ENCODE measurements around the gene GPC2. TPM values are rescaled to one million over a fixed set of nuclear protein-coding genes. Genes with fewer than 3 reads are reported as not detected.

GPC2 gene
- total RNA-seq, 1 experiment from 2014 or later = 1.9 TPM

GRCh38 chr7:100128637-100128963 lies 48.6 kb downstream of the GPC2 start:
- Histone ChIP-seq H3K9me3 (ENCODE audit: low read length) (no peaks in the 10 kb centered on the region), H3K4me3 (ENCODE audit: low read length) (no peak overlapping the region), H3K9ac (ENCODE audit: low read length) (peak overlapping the region; percentile 90; the same call in 1 of the 2 replicates), H3K36me3 (ENCODE audit: insufficient read depth, low read length) (no peaks in the 10 kb centered on the region), H3K9me2 (replicated peaks; ENCODE audit: insufficient read depth, low read length) (no peaks in the 10 kb centered on the region), H2AFZ (ENCODE audit: low read length) (no peak overlapping the region), H3K4me2 (ENCODE audit: low read depth, low read length, poor library complexity, severe bottlenecking) (no peak overlapping the region), H3K79me2 (ENCODE audit: low read length) (peaks cover 18% of the 10 kb centered on the region), H4K20me1 (ENCODE audit: insufficient read depth, low read depth, low read length) (no peaks in the 10 kb centered on the region), H3K27ac (ENCODE audit: low read length) (no peak overlapping the region), H3K27me3 (ENCODE audit: low read length) (no peaks in the 10 kb centered on the region), H3K4me1 (ENCODE audit: low read length) (peaks cover 31% of the 10 kb centered on the region)
- DNase-seq = no peak

- Histone ChIP-seq H3K27me3 (ENCODE audit: low read length) (no peaks in the 10 kb centered on the region), H4K20me1 (ENCODE audit: insufficient read depth, low read depth, low read length) (no peaks in the 10 kb centered on the region), H3K4me3 (ENCODE audit: low read length) (peak overlapping the region; percentile 80), H3K9me2 (replicated peaks; ENCODE audit: insufficient read depth, low read length) (no peaks in the 10 kb centered on the region), H3K4me1 (ENCODE audit: low read length) (peaks cover 31% of the 10 kb centered on the region), H3K79me2 (ENCODE audit: low read length) (peaks cover 18% of the 10 kb centered on the region), H3K36me3 (ENCODE audit: insufficient read depth, low read length) (no peaks in the 10 kb centered on the region), H3K27ac (ENCODE audit: low read length) (no peak overlapping the region), H3K4me2 (ENCODE audit: low read depth, low read length, poor library complexity, severe bottlenecking) (peak overlapping the region; percentile 79), H3K9ac (ENCODE audit: low read length) (peak overlapping the region; percentile 90), H3K9me3 (ENCODE audit: low read length) (no peaks in the 10 kb centered on the region), H2AFZ (ENCODE audit: low read length) (peak overlapping the region; percentile 93; the same call in 1 of the 2 replicates)
- DNase-seq = no peak
Observed at GRCh38 chr7:100127866-100128636, 49.1 kb downstream of the GPC2 start.

DNA sequence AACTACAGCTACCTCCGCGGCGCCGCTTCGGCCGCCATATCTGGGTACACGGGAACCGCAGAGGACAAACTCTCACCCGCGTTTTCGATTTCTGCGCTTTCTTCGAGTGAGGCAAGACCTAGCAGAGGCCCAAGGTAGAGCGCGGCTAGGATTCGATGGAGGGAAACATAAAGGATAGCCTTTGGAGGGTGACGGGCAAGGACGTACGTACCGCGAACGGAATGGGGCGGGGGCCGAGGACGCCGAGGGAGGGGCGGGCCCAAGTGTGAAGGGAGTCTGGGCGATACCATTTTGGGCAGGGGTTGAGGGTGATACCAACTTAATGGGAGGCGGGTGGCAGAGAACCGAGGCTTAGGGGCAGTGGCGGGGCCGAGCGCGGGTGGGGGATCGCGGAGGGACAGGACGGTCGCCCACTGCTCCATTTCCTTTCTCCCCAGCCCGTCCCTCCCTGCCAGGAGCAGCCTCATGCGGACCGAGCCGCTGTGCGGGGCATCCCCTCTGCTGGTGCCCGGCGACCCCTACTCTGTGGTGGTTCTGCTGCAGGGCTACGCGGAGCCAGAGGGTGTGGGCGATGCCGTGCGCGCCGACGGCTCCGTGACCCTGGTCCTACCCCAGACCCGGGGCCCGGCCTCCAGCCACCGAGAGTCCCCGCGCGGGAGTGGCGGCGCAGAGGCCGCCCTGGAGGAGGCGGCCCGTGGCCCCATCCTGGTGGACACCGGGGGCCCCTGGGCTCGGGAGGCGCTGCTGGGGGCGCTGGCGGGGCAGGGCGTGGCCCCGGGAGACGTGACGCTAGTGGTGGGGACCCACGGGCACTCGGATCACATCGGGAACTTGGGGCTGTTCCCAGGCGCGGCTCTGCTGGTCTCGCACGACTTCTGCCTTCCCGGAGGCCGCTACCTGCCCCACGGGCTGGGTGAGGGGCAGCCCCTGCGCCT lies 50.0 kb downstream of the GPC2 start, which contains the start of gene MBLAC1:
MBLAC1 (plus strand) TSS at position 37 of the 935 bp plus-strand sequence; CDS start at position 466, 429 bp downstream.
- H3K4me3 ChIP-seq (ENCODE audit: low read length) = peak within 1 kb of the TSS; percentile 80
- peaks cover 31% of the 10 kb centered on the region for H3K4me1 ChIP-seq (ENCODE audit: low read length)
- H3K4me2 ChIP-seq (ENCODE audit: low read depth, low read length, poor library complexity, severe bottlenecking) = peak within 1 kb of the TSS; percentile 79
- H3K27me3 ChIP-seq (ENCODE audit: low read length) = no peaks in the 10 kb centered on the region
- H3K9me2 ChIP-seq (replicated peaks; ENCODE audit: insufficient read depth, low read length) = no peaks in the 10 kb centered on the region
- H3K27ac ChIP-seq (ENCODE audit: low read length) = peak within 1 kb of the TSS; percentile 94
- no peaks in the 10 kb centered on the region for H4K20me1 ChIP-seq (ENCODE audit: insufficient read depth, low read depth, low read length)
- peak within 1 kb of the TSS; percentile 90 for H3K9ac ChIP-seq (ENCODE audit: low read length)
- H2AFZ ChIP-seq (ENCODE audit: low read length) = peak within 1 kb of the TSS; percentile 93
- peak; percentile 97 for DNase-seq
- H3K36me3 ChIP-seq (ENCODE audit: insufficient read depth, low read length) = no peaks in the 10 kb centered on the region
- H3K9me3 ChIP-seq (ENCODE audit: low read length) = no peaks in the 10 kb centered on the region
- peaks cover 21% of the 10 kb centered on the region for H3K79me2 ChIP-seq (ENCODE audit: low read length)

DNA sequence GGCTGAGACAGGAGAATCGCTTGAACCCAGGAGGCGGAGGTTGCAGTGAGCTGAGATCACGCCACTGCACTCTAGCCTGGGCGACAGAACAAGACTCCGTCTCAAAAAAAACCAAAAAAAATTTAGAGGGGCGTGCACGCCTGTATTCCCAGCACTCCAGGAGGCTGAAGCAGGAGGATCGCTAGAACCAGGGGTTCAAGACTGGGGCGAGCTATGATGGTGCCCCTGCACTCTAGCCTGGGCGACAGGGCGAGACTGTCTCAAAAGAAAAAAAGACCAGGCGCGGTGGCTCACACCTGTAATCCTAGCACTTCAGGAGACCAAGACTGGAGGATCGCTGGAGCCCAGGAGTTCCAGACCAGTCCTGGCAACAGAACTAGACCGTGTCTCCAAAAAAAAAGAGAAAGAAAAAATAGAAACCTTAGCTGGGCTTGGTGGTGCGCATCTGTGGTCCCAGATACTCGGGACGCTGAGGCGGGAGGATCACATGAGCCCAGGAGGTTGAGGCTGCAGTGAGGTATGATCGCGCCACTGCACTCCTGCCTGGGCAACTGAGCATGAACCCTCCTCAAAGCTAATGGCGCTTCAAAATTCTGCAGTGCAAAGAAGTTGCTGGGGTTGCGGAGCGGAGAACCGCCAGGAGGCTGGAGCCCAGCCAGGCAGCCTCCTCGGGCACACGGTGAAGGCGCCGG lies 50.8 kb downstream of the GPC2 start:
- Histone ChIP-seq H4K20me1 (ENCODE audit: insufficient read depth, low read depth, low read length) (no peaks in the 10 kb centered on the region), H3K4me1 (ENCODE audit: low read length) (peaks cover 31% of the 10 kb centered on the region), H3K79me2 (ENCODE audit: low read length) (peaks cover 22% of the 10 kb centered on the region), H3K27me3 (ENCODE audit: low read length) (no peaks in the 10 kb centered on the region), H3K36me3 (ENCODE audit: insufficient read depth, low read length) (no peaks in the 10 kb centered on the region), H3K9ac (ENCODE audit: low read length) (peak overlapping the region; percentile 90), H2AFZ (ENCODE audit: low read length) (peak overlapping the region; percentile 93; the same call in 1 of the 2 replicates), H3K4me3 (ENCODE audit: low read length) (peak overlapping the region; percentile 80), H3K9me3 (ENCODE audit: low read length) (no peaks in the 10 kb centered on the region), H3K9me2 (replicated peaks; ENCODE audit: insufficient read depth, low read length) (no peaks in the 10 kb centered on the region), H3K27ac (ENCODE audit: low read length) (peak overlapping the region; percentile 94), H3K4me2 (ENCODE audit: low read depth, low read length, poor library complexity, severe bottlenecking) (peak overlapping the region; percentile 79)
- DNase-seq = no peak

- Histone ChIP-seq H3K4me2 (ENCODE audit: low read depth, low read length, poor library complexity, severe bottlenecking) (peak overlapping the region; percentile 79), H3K9ac (ENCODE audit: low read length) (0 out of 2 replicates have a peak overlapping the region, but pooled peaks have one; percentile 1), H3K79me2 (ENCODE audit: low read length) (peaks cover 22% of the 10 kb centered on the region), H3K9me3 (ENCODE audit: low read length) (no peaks in the 10 kb centered on the region), H3K4me3 (ENCODE audit: low read length) (peak overlapping the region; percentile 80; the same call in 1 of the 2 replicates), H3K4me1 (ENCODE audit: low read length) (peaks cover 39% of the 10 kb centered on the region), H3K27ac (ENCODE audit: low read length) (peak overlapping the region; percentile 10; the same call in 1 of the 2 replicates), H3K36me3 (ENCODE audit: insufficient read depth, low read length) (no peaks in the 10 kb centered on the region), H3K27me3 (ENCODE audit: low read length) (no peaks in the 10 kb centered on the region), H2AFZ (ENCODE audit: low read length) (no peak overlapping the region), H4K20me1 (ENCODE audit: insufficient read depth, low read depth, low read length) (no peaks in the 10 kb centered on the region), H3K9me2 (replicated peaks; ENCODE audit: insufficient read depth, low read length) (no peaks in the 10 kb centered on the region)
- DNase-seq = no peak
Observed at GRCh38 chr7:100124301-100125230, 52.6 kb downstream of the GPC2 start.

GRCh38 chr7:100122568-100122967 lies 54.6 kb downstream of the GPC2 start:
- Histone ChIP-seq H3K79me2 (ENCODE audit: low read length) (peaks cover 33% of the 10 kb centered on the region), H4K20me1 (ENCODE audit: insufficient read depth, low read depth, low read length) (no peaks in the 10 kb centered on the region), H3K9me2 (replicated peaks; ENCODE audit: insufficient read depth, low read length) (no peaks in the 10 kb centered on the region), H3K4me3 (ENCODE audit: low read length) (no peak overlapping the region), H3K4me2 (ENCODE audit: low read depth, low read length, poor library complexity, severe bottlenecking) (no peak overlapping the region), H3K9ac (ENCODE audit: low read length) (no peak overlapping the region), H2AFZ (ENCODE audit: low read length) (no peak overlapping the region), H3K27me3 (ENCODE audit: low read length) (no peaks in the 10 kb centered on the region), H3K27ac (ENCODE audit: low read length) (no peak overlapping the region), H3K4me1 (ENCODE audit: low read length) (peaks cover 37% of the 10 kb centered on the region), H3K9me3 (ENCODE audit: low read length) (no peaks in the 10 kb centered on the region), H3K36me3 (ENCODE audit: insufficient read depth, low read length) (no peaks in the 10 kb centered on the region)
- no peak for DNase-seq

DNA sequence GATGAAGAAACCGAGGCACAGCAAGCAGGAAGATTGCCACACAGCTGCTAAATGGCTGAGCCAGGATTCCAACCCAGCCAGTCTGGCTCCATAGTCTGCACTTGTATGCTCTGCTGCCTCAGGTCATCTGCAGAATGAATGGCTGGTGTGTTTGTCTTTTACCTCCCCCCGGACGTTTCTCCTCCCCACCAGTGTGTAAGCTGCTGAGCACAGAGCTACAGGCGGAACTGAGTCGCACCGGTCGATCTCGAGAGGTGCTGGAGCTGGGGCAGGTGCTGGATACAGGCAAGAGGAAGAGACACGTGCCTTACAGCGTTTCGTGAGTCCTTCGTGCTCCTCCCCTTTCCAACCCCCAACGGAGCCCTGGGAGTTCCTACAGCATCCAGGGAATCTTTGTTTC lies 55.1 kb downstream of the GPC2 start:
- no peaks in the 10 kb centered on the region for H3K27me3 ChIP-seq (ENCODE audit: low read length)
- H3K9me2 ChIP-seq (replicated peaks; ENCODE audit: insufficient read depth, low read length) = no peaks in the 10 kb centered on the region
- H4K20me1 ChIP-seq (ENCODE audit: insufficient read depth, low read depth, low read length) = no peaks in the 10 kb centered on the region
- H3K36me3 ChIP-seq (ENCODE audit: insufficient read depth, low read length) = no peaks in the 10 kb centered on the region
- H3K79me2 ChIP-seq (ENCODE audit: low read length) = peaks cover 33% of the 10 kb centered on the region
- H3K9me3 ChIP-seq (ENCODE audit: low read length) = no peaks in the 10 kb centered on the region
- H3K4me2 ChIP-seq (ENCODE audit: low read depth, low read length, poor library complexity, severe bottlenecking) = no peak overlapping the region
- no peak overlapping the region for H3K27ac ChIP-seq (ENCODE audit: low read length)
- peaks cover 33% of the 10 kb centered on the region for H3K4me1 ChIP-seq (ENCODE audit: low read length)
- H3K4me3 ChIP-seq (ENCODE audit: low read length) = no peak overlapping the region
- DNase-seq = no peak
- no peak overlapping the region for H2AFZ ChIP-seq (ENCODE audit: low read length)
- H3K9ac ChIP-seq (ENCODE audit: low read length) = no peak overlapping the region

All from Karpas-422 (cell line).